ENCODE measurements around the gene VPS26C. TPM values are rescaled to one million over a fixed set of nuclear protein-coding genes. Genes with fewer than 3 reads are reported as not detected.

Gene VPS26C
- total RNA-seq, 1 experiment from 2014 or later: 58.0 TPM

DNA sequence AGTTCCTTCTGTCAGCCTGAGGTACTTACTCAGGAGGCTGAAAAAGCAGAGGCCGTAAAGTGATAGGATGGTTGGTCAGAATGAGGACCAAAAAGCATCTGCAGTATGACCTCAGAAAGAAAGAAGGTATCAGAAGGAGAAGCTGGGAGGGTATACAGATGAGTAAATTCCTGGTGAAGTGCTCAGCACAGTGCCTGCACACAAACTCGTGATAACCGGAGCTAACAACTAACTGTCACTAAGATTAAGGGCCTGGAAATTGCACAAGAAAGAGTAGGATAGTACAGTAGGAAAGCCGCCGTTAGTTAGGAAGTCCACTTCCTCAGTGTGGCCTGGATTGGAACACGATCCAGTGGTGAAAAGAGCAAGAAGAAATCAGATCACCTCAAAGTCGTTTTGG, 62.6 kb downstream of the VPS26C start:
- H3K27me3 ChIP-seq (ENCODE audit: insufficient read depth, low read length): no peaks in the 10 kb centered on the region
- no peak overlapping the region for H3K14ac ChIP-seq (ENCODE audit: insufficient read depth, low read length)
- H3K27ac Mint-ChIP-seq: no peak overlapping the region
- no peak overlapping the region for H3K4ac ChIP-seq (ENCODE audit: low read depth, low read length)
- H2BK120ac ChIP-seq (ENCODE audit: low read depth, low read length, poor library complexity, severe bottlenecking): no peak overlapping the region
- peaks cover under 1 to 5% of the 10 kb centered on the region in 2 experiments; a peak in 4 of 5 replicates for H3K9me3 Mint-ChIP-seq
- H3T11ph ChIP-seq (ENCODE audit: low read length): no peak overlapping the region
- H3K27me3 Mint-ChIP-seq (ENCODE audit: low read depth): no peaks in the 10 kb centered on the region; the same call in 1 of the 2 replicates
- 0 out of 2 replicates have a peak, but pooled peaks cover 2% of the 10 kb centered on the region for H3K4me1 ChIP-seq (ENCODE audit: insufficient read depth, low read length)
- no peak overlapping the region for H4K8ac ChIP-seq (replicated peaks; ENCODE audit: insufficient read length, low read depth, low read length)
- H3K27ac ChIP-seq (ENCODE audit: insufficient read length, low read depth, low read length): no peak overlapping the region
- no peak overlapping the region for H3K23ac ChIP-seq (ENCODE audit: insufficient read length, low read depth, low read length)
- H3K4me1 Mint-ChIP-seq: peaks cover 18 to 20% of the 10 kb centered on the region in 2 experiments
- H3K56ac ChIP-seq (ENCODE audit: insufficient read length, low read depth, low read length): no peak overlapping the region
- DNase-seq: no peak
- no CpG with 5 or more reads among the region's 7 CpGs for WGBS (ENCODE audit: extremely low coverage, insufficient read length, low lambda C conversion rate)
- no peak overlapping the region for H3K4me2 ChIP-seq (ENCODE audit: insufficient read depth, insufficient read length, low read length)
- no peak overlapping the region for H4K91ac ChIP-seq (ENCODE audit: insufficient read length, low read depth, low read length)
- TF ChIP-seq, protein P1, sequence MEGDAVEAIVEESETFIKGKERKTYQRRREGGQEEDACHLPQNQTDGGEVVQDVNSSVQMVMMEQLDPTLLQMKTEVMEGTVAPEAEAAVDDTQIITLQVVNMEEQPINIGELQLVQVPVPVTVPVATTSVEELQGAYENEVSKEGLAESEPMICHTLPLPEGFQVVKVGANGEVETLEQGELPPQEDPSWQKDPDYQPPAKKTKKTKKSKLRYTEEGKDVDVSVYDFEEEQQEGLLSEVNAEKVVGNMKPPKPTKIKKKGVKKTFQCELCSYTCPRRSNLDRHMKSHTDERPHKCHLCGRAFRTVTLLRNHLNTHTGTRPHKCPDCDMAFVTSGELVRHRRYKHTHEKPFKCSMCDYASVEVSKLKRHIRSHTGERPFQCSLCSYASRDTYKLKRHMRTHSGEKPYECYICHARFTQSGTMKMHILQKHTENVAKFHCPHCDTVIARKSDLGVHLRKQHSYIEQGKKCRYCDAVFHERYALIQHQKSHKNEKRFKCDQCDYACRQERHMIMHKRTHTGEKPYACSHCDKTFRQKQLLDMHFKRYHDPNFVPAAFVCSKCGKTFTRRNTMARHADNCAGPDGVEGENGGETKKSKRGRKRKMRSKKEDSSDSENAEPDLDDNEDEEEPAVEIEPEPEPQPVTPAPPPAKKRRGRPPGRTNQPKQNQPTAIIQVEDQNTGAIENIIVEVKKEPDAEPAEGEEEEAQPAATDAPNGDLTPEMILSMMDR (conservative IDR thresholded peaks at IDR 0.05): no peak
- no peak overlapping the region for H2BK15ac ChIP-seq (ENCODE audit: low read depth, low read length)
- no peak overlapping the region for H3K9ac ChIP-seq (ENCODE audit: extremely low read depth, insufficient read length, low read length)
- no peak overlapping the region for H2BK20ac ChIP-seq (ENCODE audit: low read depth, low read length, poor library complexity, severe bottlenecking)
- no peaks in the 10 kb centered on the region for H3K79me2 ChIP-seq (ENCODE audit: insufficient read depth, low read length)
- H3K79me1 ChIP-seq (ENCODE audit: insufficient read depth, low read depth, low read length, poor library complexity, severe bottlenecking): no peaks in the 10 kb centered on the region
- no peak overlapping the region for H3K18ac ChIP-seq (ENCODE audit: insufficient read length, low read depth, low read length)
- no peak overlapping the region for H3K4me3 Mint-ChIP-seq
- no peaks in the 10 kb centered on the region for H4K20me1 ChIP-seq (ENCODE audit: control insufficient read depth, insufficient read depth, insufficient read length)
- H3K36me3 Mint-ChIP-seq (ENCODE audit: insufficient read depth in 1 of 3, low read depth in 3 of 3): peaks cover 9 to 13% (median 12%) of the 10 kb centered on the region in 3 experiments
- H3K9me3 ChIP-seq (ENCODE audit: control insufficient read depth, low read depth, low read length): peaks cover 2% of the 10 kb centered on the region
- no peak overlapping the region for H2AFZ ChIP-seq (ENCODE audit: low read length)
- H2BK5ac ChIP-seq (ENCODE audit: insufficient read length, low read length): no peak overlapping the region
- no peak overlapping the region for H4K5ac ChIP-seq (ENCODE audit: insufficient read length, low read depth, low read length)
- H2BK12ac ChIP-seq (ENCODE audit: insufficient read length, low read depth, low read length): no peak overlapping the region
- H3K23me2 ChIP-seq (ENCODE audit: insufficient read length, low read depth, low read length, poor library complexity, severe bottlenecking): no peaks in the 10 kb centered on the region
- no peak overlapping the region for H2AK5ac ChIP-seq (ENCODE audit: insufficient read length, low read length)

Measured in H9 (cell line).